GM21723 (cell line): ENCODE results near the gene HOXD11.

Experiments used
- ATAC-seq: cut with Tn5 transposase; IDR thresholded peaks from one replicate; pipeline ENCODE4 v1.9.1; 2021; ENCODE audit warnings: mild to moderate bottlenecking, moderate library complexity; ENCODE audit not compliant: unreplicated experiment

The HOXD11 gene

GRCh38 chr2:176081376-176081836, 25.7 kb upstream of the HOXD11 start:
- no peak for ATAC-seq

GRCh38 chr2:176081837-176082524, 25.1 kb upstream of the HOXD11 start:
- no peak for ATAC-seq

- ATAC-seq: no peak
These were observed 24.6 kb upstream of the HOXD11 start for GRCh38 chr2:176082525-176082823.

GRCh38 chr2:176082824-176083751, 24.0 kb upstream of the HOXD11 start:
- no peak for ATAC-seq

GRCh38 chr2:176083796-176084261, 23.3 kb upstream of the HOXD11 start, which contains the start of gene EVX2:
EVX2 (minus strand) TSS chr2:176083962; CDS start chr2:176083776, 186 bp downstream.
- ATAC-seq: no peak

GRCh38 chr2:176084611-176085119, 22.4 kb upstream of the HOXD11 start:
- ATAC-seq: no peak

- ATAC-seq: no peak
These were observed 21.8 kb upstream of the HOXD11 start for GRCh38 chr2:176085120-176085788.

- no peak for ATAC-seq
These were observed 21.0 kb upstream of the HOXD11 start for GRCh38 chr2:176085861-176086771.

GRCh38 chr2:176087330-176088047, 19.6 kb upstream of the HOXD11 start:
- ATAC-seq: no peak

GRCh38 chr2:176088048-176088936, 18.8 kb upstream of the HOXD11 start:
- no peak for ATAC-seq

GRCh38 chr2:176088937-176089842, 17.9 kb upstream of the HOXD11 start:
- ATAC-seq: no peak

- ATAC-seq: no peak
These were observed 17.2 kb upstream of the HOXD11 start for GRCh38 chr2:176089843-176090395.

GRCh38 chr2:176090862-176091261, 16.2 kb upstream of the HOXD11 start:
- no peak for ATAC-seq

GRCh38 chr2:176091329-176092258, 15.5 kb upstream of the HOXD11 start:
- ATAC-seq: no peak

GRCh38 chr2:176092270-176093144, 14.6 kb upstream of the HOXD11 start, which contains the start of gene HOXD13:
HOXD13 (plus strand) TSS chr2:176092721; CDS start chr2:176092891, 170 bp downstream.
- ATAC-seq: no peak
